ENCODE results near the gene LGR6. TPM values are rescaled to one million over a fixed set of nuclear protein-coding genes. Genes with fewer than 3 reads are reported as not detected.
"Not testable (repeated sequence)": the region's sequence is repeated elsewhere in the genome, so short reads cannot be mapped to it uniquely, and the experiment has no call there.

Gene LGR6
- total RNA-seq, 1 experiment from 2014 or later = not detected

GRCh38 chr1:202179828-202180750, 13.5 kb upstream of the LGR6 start:
- Histone ChIP-seq H3K79me2 (ENCODE audit: low read length) (no peaks in the 10 kb centered on the region), H3K9me3 (ENCODE audit: low read length) (no peaks in the 10 kb centered on the region), H2AFZ (ENCODE audit: low read length) (no peak overlapping the region), H3K9ac (ENCODE audit: low read length) (no peak overlapping the region), H3K27me3 (ENCODE audit: low read length) (no peaks in the 10 kb centered on the region), H3K4me3 (ENCODE audit: low read length) (no peak overlapping the region), H3K36me3 (ENCODE audit: insufficient read depth, low read length) (no peaks in the 10 kb centered on the region), H3K4me2 (ENCODE audit: low read depth, low read length, poor library complexity, severe bottlenecking) (no peak overlapping the region), H4K20me1 (ENCODE audit: insufficient read depth, low read depth, low read length) (no peaks in the 10 kb centered on the region), H3K9me2 (replicated peaks; ENCODE audit: insufficient read depth, low read length) (no peaks in the 10 kb centered on the region), H3K4me1 (ENCODE audit: low read length) (no peaks in the 10 kb centered on the region), H3K27ac (ENCODE audit: low read length) (no peak overlapping the region)
- DNase-seq = no peak

GRCh38 chr1:202180751-202181139, 12.9 kb upstream of the LGR6 start:
- not testable (repeated sequence) for H2AFZ ChIP-seq (ENCODE audit: low read length); H4K20me1 ChIP-seq (ENCODE audit: insufficient read depth, low read depth, low read length); H3K9me3 ChIP-seq (ENCODE audit: low read length); H3K36me3 ChIP-seq (ENCODE audit: insufficient read depth, low read length); H3K79me2 ChIP-seq (ENCODE audit: low read length); H3K4me1 ChIP-seq (ENCODE audit: low read length); H3K4me2 ChIP-seq (ENCODE audit: low read depth, low read length, poor library complexity, severe bottlenecking); DNase-seq; H3K27ac ChIP-seq (ENCODE audit: low read length); H3K27me3 ChIP-seq (ENCODE audit: low read length); H3K4me3 ChIP-seq (ENCODE audit: low read length); H3K9me2 ChIP-seq (replicated peaks; ENCODE audit: insufficient read depth, low read length); H3K9ac ChIP-seq (ENCODE audit: low read length)

DNA sequence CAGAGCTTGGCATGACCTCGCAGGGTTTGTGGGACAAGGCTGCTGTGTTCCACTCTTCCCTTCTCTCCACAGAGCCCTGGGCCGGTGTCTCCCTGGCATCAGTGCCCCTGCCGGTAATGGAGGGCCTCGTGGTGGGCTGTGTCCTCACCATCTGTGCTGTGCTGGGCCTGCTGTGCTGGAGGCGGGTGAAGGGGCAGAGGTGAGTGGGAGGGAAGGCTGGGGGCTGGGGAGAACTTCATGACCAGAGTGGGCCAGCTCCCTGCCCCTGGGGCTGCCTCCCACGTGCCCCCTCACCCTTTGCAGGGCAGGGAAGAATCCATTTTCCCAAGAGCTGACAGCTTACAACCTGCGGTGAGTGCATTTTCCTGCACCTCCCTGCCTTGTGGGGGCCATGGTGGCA, 12.0 kb upstream of the LGR6 start:
- H3K4me3 ChIP-seq (ENCODE audit: low read length) = no peak overlapping the region
- H3K9me2 ChIP-seq (replicated peaks; ENCODE audit: insufficient read depth, low read length) = no peaks in the 10 kb centered on the region
- no peaks in the 10 kb centered on the region for H3K36me3 ChIP-seq (ENCODE audit: insufficient read depth, low read length)
- H3K4me1 ChIP-seq (ENCODE audit: low read length) = no peaks in the 10 kb centered on the region
- no peak overlapping the region for H3K27ac ChIP-seq (ENCODE audit: low read length)
- H3K27me3 ChIP-seq (ENCODE audit: low read length) = no peaks in the 10 kb centered on the region
- 0 out of 2 replicates have a peak, but pooled peaks cover 2% of the 10 kb centered on the region for H4K20me1 ChIP-seq (ENCODE audit: insufficient read depth, low read depth, low read length)
- no peak overlapping the region for H2AFZ ChIP-seq (ENCODE audit: low read length)
- no peak overlapping the region for H3K9ac ChIP-seq (ENCODE audit: low read length)
- H3K9me3 ChIP-seq (ENCODE audit: low read length) = no peaks in the 10 kb centered on the region
- no peak overlapping the region for H3K4me2 ChIP-seq (ENCODE audit: low read depth, low read length, poor library complexity, severe bottlenecking)
- no peak for DNase-seq
- H3K79me2 ChIP-seq (ENCODE audit: low read length) = no peaks in the 10 kb centered on the region

DNA sequence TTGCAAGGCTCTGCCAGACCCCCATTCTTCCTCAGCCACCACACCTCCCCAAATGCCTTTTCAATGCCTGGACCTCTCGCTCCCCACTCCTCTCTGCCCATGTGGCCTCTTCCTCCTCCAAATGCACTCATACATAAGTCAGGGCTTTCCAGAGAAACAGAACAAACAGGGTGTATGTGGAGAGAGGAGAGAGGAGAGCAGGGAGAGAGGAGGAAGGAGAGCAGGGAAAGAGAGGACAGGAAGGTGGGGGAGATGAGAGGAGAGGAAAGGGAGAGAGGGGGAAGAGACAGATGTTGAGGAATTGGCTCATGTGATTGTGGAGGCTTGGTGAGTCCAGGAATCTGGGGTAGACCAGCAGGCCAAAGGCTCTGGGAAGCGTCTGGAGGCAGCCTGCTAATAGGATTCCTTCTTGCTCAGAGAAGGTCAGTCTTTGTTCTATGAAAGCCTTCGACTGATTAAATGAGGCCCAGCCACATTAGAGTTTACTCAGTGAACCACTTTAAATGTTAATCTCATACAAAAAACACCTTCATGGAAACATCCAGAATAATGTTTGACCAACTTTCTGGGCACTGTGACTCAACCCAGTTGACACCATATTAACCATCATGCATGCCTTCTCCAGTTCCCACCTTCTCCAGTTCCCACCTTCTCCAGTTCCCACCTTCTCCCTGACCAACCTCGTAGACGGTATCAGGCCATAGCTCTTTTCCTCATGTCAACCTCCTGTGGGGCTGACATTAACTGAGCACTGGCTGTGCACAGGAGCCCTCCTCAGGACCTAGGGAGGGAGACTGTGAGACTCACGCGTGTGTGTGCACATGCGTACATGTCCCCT, 11.3 kb upstream of the LGR6 start:
- Histone ChIP-seq H3K36me3 (ENCODE audit: insufficient read depth, low read length) (no peaks in the 10 kb centered on the region), H3K4me1 (ENCODE audit: low read length) (no peaks in the 10 kb centered on the region), H3K4me3 (ENCODE audit: low read length) (no peak overlapping the region), H3K9me2 (replicated peaks; ENCODE audit: insufficient read depth, low read length) (no peaks in the 10 kb centered on the region), H3K4me2 (ENCODE audit: low read depth, low read length, poor library complexity, severe bottlenecking) (no peak overlapping the region), H3K79me2 (ENCODE audit: low read length) (no peaks in the 10 kb centered on the region), H3K9ac (ENCODE audit: low read length) (no peak overlapping the region), H3K27ac (ENCODE audit: low read length) (no peak overlapping the region), H2AFZ (ENCODE audit: low read length) (no peak overlapping the region), H4K20me1 (ENCODE audit: insufficient read depth, low read depth, low read length) (0 out of 2 replicates have a peak, but pooled peaks cover 3% of the 10 kb centered on the region), H3K9me3 (ENCODE audit: low read length) (no peaks in the 10 kb centered on the region), H3K27me3 (ENCODE audit: low read length) (no peaks in the 10 kb centered on the region)
- DNase-seq = no peak

GRCh38 chr1:202184750-202185460, 8.7 kb upstream of the LGR6 start:
- DNase-seq = peak; percentile 89
- Histone ChIP-seq H3K9ac (ENCODE audit: low read length) (no peak overlapping the region), H3K79me2 (ENCODE audit: low read length) (no peaks in the 10 kb centered on the region), H3K36me3 (ENCODE audit: insufficient read depth, low read length) (no peaks in the 10 kb centered on the region), H2AFZ (ENCODE audit: low read length) (no peak overlapping the region), H3K27me3 (ENCODE audit: low read length) (no peaks in the 10 kb centered on the region), H4K20me1 (ENCODE audit: insufficient read depth, low read depth, low read length) (0 out of 2 replicates have a peak, but pooled peaks cover 3% of the 10 kb centered on the region), H3K27ac (ENCODE audit: low read length) (no peak overlapping the region), H3K9me2 (replicated peaks; ENCODE audit: insufficient read depth, low read length) (no peaks in the 10 kb centered on the region), H3K9me3 (ENCODE audit: low read length) (no peaks in the 10 kb centered on the region), H3K4me2 (ENCODE audit: low read depth, low read length, poor library complexity, severe bottlenecking) (no peak overlapping the region), H3K4me3 (ENCODE audit: low read length) (no peak overlapping the region), H3K4me1 (ENCODE audit: low read length) (no peaks in the 10 kb centered on the region)

DNA sequence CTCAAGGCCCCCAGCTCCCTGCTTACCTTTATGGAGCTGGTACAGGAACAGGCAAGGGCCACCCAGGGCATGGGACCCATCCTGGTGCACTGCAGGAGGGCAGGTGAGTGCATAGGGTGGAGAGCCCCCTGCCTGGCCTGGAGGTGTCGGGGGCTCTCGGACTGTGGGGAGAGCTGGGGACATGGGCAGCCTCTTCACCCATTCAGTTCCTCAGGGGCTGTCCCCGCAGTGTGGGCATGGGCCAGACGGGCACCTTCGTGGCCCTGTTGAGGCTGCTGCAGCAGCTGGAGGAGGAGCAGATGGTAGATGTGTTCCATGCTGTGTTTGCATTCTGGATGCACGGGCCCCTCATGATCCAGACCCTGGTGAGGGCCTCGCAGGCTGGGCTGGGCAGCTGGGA, 7.3 kb upstream of the LGR6 start:
- H3K9ac ChIP-seq (ENCODE audit: low read length) = no peak overlapping the region
- no peaks in the 10 kb centered on the region for H3K4me1 ChIP-seq (ENCODE audit: low read length)
- 0 out of 2 replicates have a peak, but pooled peaks cover 3% of the 10 kb centered on the region for H4K20me1 ChIP-seq (ENCODE audit: insufficient read depth, low read depth, low read length)
- H3K4me2 ChIP-seq (ENCODE audit: low read depth, low read length, poor library complexity, severe bottlenecking) = no peak overlapping the region
- H3K36me3 ChIP-seq (ENCODE audit: insufficient read depth, low read length) = no peaks in the 10 kb centered on the region
- H3K27me3 ChIP-seq (ENCODE audit: low read length) = no peaks in the 10 kb centered on the region
- H3K9me2 ChIP-seq (replicated peaks; ENCODE audit: insufficient read depth, low read length) = no peaks in the 10 kb centered on the region
- no peaks in the 10 kb centered on the region for H3K9me3 ChIP-seq (ENCODE audit: low read length)
- no peak overlapping the region for H2AFZ ChIP-seq (ENCODE audit: low read length)
- no peak for DNase-seq
- H3K27ac ChIP-seq (ENCODE audit: low read length) = no peak overlapping the region
- no peaks in the 10 kb centered on the region for H3K79me2 ChIP-seq (ENCODE audit: low read length)
- no peak overlapping the region for H3K4me3 ChIP-seq (ENCODE audit: low read length)

DNA sequence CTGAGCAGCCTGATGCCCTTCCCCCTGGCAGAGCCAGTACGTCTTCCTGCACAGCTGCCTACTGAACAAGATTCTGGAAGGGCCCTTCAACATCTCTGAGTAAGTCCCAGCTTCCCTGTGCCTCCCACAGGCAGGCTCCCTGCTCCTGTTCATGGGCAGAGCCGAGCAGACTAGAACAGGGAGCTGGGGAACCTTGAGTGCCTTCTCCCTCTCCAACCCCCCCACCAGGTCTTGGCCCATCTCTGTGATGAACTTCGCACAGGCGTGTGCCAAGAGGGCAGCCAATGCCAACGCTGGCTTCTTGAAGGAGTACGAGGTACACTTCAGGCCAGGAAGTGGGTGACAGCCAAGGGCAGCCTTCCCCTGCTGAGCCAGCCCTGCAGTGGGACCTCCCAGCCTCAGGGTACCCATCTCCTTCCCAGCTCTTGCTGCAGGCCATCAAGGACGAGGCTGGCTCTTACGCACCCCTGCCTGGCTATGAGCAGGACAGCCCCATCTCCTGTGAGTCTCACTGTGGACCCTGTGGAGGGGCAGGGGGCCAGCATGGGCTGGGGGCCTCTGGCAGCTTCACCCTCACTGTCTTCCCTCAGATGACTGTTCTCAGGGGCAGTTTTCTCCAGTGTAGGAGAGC, 6.4 kb upstream of the LGR6 start:
- no peak overlapping the region for H3K4me3 ChIP-seq (ENCODE audit: low read length)
- H3K4me2 ChIP-seq (ENCODE audit: low read depth, low read length, poor library complexity, severe bottlenecking) = no peak overlapping the region

More for the DNA sequence above, 6.4 kb upstream of the LGR6 start:
- no peaks in the 10 kb centered on the region for H3K36me3 ChIP-seq (ENCODE audit: insufficient read depth, low read length)
- DNase-seq = no peak
- H3K9me3 ChIP-seq (ENCODE audit: low read length) = no peaks in the 10 kb centered on the region
- no peak overlapping the region for H2AFZ ChIP-seq (ENCODE audit: low read length)
- H3K27ac ChIP-seq (ENCODE audit: low read length) = no peak overlapping the region
- no peaks in the 10 kb centered on the region for H3K27me3 ChIP-seq (ENCODE audit: low read length)
- 0 out of 2 replicates have a peak, but pooled peaks cover 3% of the 10 kb centered on the region for H4K20me1 ChIP-seq (ENCODE audit: insufficient read depth, low read depth, low read length)
- no peaks in the 10 kb centered on the region for H3K79me2 ChIP-seq (ENCODE audit: low read length)
- no peak overlapping the region for H3K9ac ChIP-seq (ENCODE audit: low read length)
- H3K9me2 ChIP-seq (replicated peaks; ENCODE audit: insufficient read depth, low read length) = no peaks in the 10 kb centered on the region
- H3K4me1 ChIP-seq (ENCODE audit: low read length) = no peaks in the 10 kb centered on the region

Measured in Karpas-422 (cell line).